Psoas muscle (tissue), 8 donors: Measurements from ENCODE around the gene ZNF219. TPM values are rescaled to one million over a fixed set of nuclear protein-coding genes. Genes with fewer than 3 reads are reported as not detected.

Source experiments
- ATAC-seq, 4 donors: fragments of 200-7000 bp; cut with Tn5 transposase; one replicate each; pipeline ENCODE4 v1.9.1; 2020; ENCODE audit warnings: moderate library complexity in 3 of 4, mild to moderate bottlenecking in 2 of 4
- DNase-seq, 2 donors: peaks; one replicate each; pipeline ENCODE4 v3.0.0-alpha.2; 2020
- H3K27ac ChIP-seq: fragments of 200-600 bp; one replicate; pipeline ENCODE4 v1.8.0; 2022
- H3K27me3 ChIP-seq, 3 donors: fragments of 200-600 bp in 1 of 3; one replicate each; pipeline versions ENCODE4 v1.6.1 to v1.8.0; 2013 to 2022; ENCODE audit warnings: low read length in 2 of 3, mild to moderate bottlenecking in 2 of 3, moderate library complexity in 1 of 3; ENCODE audit not compliant: insufficient read depth in 3 of 3
- H3K36me3 ChIP-seq, 2 donors: fragments of 200-600 bp in 1 of 2; one replicate each; pipeline versions ENCODE4 v1.6.1 to v1.8.0; 2013 to 2022; ENCODE audit warnings: low read depth in 1 of 2, mild to moderate bottlenecking in 1 of 2, moderate library complexity in 1 of 2; ENCODE audit not compliant: insufficient read depth in 1 of 2
- H3K4me1 ChIP-seq: fragments of 200-600 bp; one replicate; pipeline ENCODE4 v1.8.0; 2022
- H3K4me3 ChIP-seq: fragments of 200-600 bp; one replicate; pipeline ENCODE4 v1.8.0; 2022; ENCODE audit warnings: mild to moderate bottlenecking
- H3K9me3 ChIP-seq: fragments of 200-600 bp; one replicate; pipeline ENCODE4 v1.8.0; 2022
- WGBS, 3 donors: extraction: QIAGEN DNeasy Blood & Tissue Kit; methylation state at CpG; one replicate each; pipeline versions ENCODE4 v1.1.6 to v1.1.7; 2013; 5-methylcytosine and 5-hydroxymethylcytosine counted together
- intact Hi-C, 2 donors: fragments of 100-400 bp; cut with DNase I; formaldehyde crosslinking; loops; one replicate each; pipeline versions ENCODE4 v1.11.0 to v1.14.2; 2022
- long read RNA-seq, 2 donors: library from polyadenylated mRNA; unstranded; transcript quantifications; one replicate each; pipeline ENCODE4 v2.0.0, GENCODE V29; 2021
- polyA plus RNA-seq, 3 donors: library from polyadenylated mRNA; stranded (reverse); fragments of 200-250 nt; gene quantifications; one replicate each; pipeline ENCODE4 v1.2.3, GENCODE V29; 2013
- total RNA-seq, 4 donors: library from RNA; stranded (reverse); fragmentation: NEBNext Ultra II Directional in 2 of 4; extraction: Animal tissue kit (Norgen Biotek cat#: 25700) in 2 of 4; gene quantifications; one replicate each; pipeline versions ENCODE4 v1.2.1 to v1.2.4, GENCODE V29; 2021 to 2023
- TF ChIP-seq, protein P1 (sequence below): fragments of 200-600 bp; IDR thresholded peaks from one replicate; pipeline ENCODE4 v1.8.0; 2022; ENCODE audit warnings: antibody characterized with exemption
- donor health status: healthy with polysubstance abuse.
- donor health status: DM: no; HTN: no; CAD: no; lungs with moderate emphysema.
- donor health status: Bipolar disorder and iron deficiency.
- donor health status: healthy.
- donor health status: DM: yes; HTN: yes; CAD: no.
- donor health status: DM: no; HTN: no; CAD: no.
- donor health status: DM: no; HTN: no; CAD: no.
- donor health status: DM: yes; HTN: yes; CAD: no.

Gene ZNF219
- total RNA-seq (10 to 100 TPM; 13.9 to 28.5 (median 22.9) TPM), polyA plus RNA-seq (10 to 100 TPM; 32.2 to 38.1 (median 35.4) TPM)
- long read RNA-seq, donor 1, transcript ZNF219-201 (5 exons, 3,071 nt) = major isoform, 10 of 59 reads
- long read RNA-seq, donor 1, partial matches to known transcripts = 47 of 59 reads
- long read RNA-seq, donor 1, other reads (novel, unspliced or antisense) = 2 of 59 reads
- long read RNA-seq, donor 2, transcript ZNF219-201 (5 exons, 3,071 nt) = major isoform, 6 of 107 reads
- long read RNA-seq, donor 2, partial matches to known transcripts = 86 of 107 reads
- long read RNA-seq, donor 2, other reads (novel, unspliced or antisense) = 14 of 107 reads

DNA sequence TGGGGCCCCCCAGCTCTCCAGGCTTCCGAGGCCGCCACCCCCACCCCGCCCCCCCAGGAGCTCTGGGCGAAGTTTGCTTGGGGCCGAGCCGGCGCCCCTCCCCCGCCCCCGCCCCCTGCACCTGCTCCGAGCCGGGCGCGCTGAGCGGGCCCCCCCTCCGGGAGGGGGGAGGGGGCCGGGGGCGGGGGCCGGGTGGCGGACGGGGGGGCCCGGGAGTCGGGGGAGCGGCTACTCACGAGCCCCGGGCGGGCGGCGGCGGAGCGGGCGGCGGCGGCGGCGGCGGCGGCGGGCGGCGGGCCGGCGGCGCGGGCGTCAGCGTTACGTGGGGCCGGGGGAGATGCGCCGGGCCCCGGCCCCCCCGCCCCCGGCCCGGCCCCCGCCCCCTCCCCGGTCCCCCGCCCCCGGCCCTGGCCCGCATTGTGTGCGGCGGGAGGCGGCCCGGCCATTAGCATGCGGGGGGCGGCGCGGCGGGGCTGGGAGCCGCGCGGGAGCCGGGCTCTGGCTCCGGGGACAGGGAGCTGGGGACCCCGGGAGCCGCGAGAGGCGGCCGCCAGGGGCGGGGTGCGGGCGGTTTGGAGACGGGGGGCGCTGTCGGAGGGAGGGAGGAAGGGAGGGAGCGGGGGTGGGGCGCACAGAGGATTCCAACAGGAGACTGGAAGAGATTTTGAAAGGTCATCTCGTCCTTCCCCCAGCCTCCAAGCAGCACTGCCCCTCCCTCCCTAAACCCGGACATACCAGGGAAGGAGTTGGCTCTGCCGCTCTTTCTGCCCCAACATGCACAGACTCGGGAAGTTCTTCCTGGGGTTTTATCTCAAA lies at the start of gene ZNF219:
TSS of gene ZNF219 (minus strand) at position 580 of the 816 bp plus-strand sequence. CDS start 5,064 bp downstream, outside the sequence.
- 0 to 1% (median 1%) methylated on average over 9 to 69 of the region's 90 CpGs for WGBS, 3 donors
- Histone ChIP-seq H3K9me3 (no peaks in the 10 kb centered on the region), H3K27ac (peak within 1 kb of the TSS; percentile 73), H3K36me3 (no peaks in the 10 kb centered on the region), H3K4me1 (peaks cover 24% of the 10 kb centered on the region), H3K27me3 (no peaks in the 10 kb centered on the region), H3K4me3 (peak within 1 kb of the TSS; percentile 74)
- peak; percentile 49 to 66 (median 57) for ATAC-seq
- TF ChIP-seq, protein P1, sequence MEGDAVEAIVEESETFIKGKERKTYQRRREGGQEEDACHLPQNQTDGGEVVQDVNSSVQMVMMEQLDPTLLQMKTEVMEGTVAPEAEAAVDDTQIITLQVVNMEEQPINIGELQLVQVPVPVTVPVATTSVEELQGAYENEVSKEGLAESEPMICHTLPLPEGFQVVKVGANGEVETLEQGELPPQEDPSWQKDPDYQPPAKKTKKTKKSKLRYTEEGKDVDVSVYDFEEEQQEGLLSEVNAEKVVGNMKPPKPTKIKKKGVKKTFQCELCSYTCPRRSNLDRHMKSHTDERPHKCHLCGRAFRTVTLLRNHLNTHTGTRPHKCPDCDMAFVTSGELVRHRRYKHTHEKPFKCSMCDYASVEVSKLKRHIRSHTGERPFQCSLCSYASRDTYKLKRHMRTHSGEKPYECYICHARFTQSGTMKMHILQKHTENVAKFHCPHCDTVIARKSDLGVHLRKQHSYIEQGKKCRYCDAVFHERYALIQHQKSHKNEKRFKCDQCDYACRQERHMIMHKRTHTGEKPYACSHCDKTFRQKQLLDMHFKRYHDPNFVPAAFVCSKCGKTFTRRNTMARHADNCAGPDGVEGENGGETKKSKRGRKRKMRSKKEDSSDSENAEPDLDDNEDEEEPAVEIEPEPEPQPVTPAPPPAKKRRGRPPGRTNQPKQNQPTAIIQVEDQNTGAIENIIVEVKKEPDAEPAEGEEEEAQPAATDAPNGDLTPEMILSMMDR = no peak
- peak; percentile 68 to 70 for DNase-seq
- intact Hi-C loops = loop anchor here in 1 of 2 donors (10.0 kb wide), 1 partner anchor 413 kb away; the partner anchor contains the start of genes ANG and RNASE4

- H3K36me3 ChIP-seq = no peaks in the 10 kb centered on the region
- TF ChIP-seq, protein P1 = no peak
- DNase-seq (no peak), ATAC-seq (no peak)
- H3K4me3 ChIP-seq = no peak overlapping the region
- no peaks in the 10 kb centered on the region for H3K27me3 ChIP-seq
- peaks cover 6% of the 10 kb centered on the region for H3K9me3 ChIP-seq
- no peak overlapping the region for H3K27ac ChIP-seq
- intact Hi-C loops = no loop called here
- no peaks in the 10 kb centered on the region for H3K4me1 ChIP-seq
Observed at GRCh38 chr14:21145437-21145836, 47.0 kb upstream of the ZNF219 start.

DNA sequence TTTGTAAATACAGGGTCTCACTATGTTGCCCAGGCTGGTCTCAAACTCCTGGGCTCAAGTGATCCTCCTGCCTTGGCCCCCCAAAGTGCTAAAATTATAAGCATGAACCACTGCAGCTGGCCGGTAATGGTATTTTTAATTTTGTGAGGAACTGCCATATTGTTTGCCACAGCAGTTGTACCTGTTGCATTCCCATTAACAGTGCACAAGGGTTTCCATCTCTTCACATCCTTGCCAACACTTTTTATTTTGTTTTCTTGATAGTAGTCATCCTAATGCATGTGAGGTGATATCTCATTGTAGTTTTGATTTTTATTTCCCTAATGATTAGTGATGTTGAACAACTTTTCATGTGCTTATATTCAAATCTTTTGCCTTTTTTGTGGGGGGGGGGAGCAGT lies 43.9 kb upstream of the ZNF219 start:
- peaks cover 6% of the 10 kb centered on the region for H3K9me3 ChIP-seq
- no peak overlapping the region for H3K4me3 ChIP-seq
- intact Hi-C loops = no loop called here
- no peaks in the 10 kb centered on the region for H3K36me3 ChIP-seq
- no peaks in the 10 kb centered on the region for H3K27me3 ChIP-seq
- WGBS, 3 donors = 74 to 83% (median 79%) methylated on average over 1 of the region's 1 CpG
- ATAC-seq (no peak), DNase-seq (no peak)
- no peak overlapping the region for H3K27ac ChIP-seq
- H3K4me1 ChIP-seq = no peaks in the 10 kb centered on the region
- TF ChIP-seq, protein P1 = no peak

DNA sequence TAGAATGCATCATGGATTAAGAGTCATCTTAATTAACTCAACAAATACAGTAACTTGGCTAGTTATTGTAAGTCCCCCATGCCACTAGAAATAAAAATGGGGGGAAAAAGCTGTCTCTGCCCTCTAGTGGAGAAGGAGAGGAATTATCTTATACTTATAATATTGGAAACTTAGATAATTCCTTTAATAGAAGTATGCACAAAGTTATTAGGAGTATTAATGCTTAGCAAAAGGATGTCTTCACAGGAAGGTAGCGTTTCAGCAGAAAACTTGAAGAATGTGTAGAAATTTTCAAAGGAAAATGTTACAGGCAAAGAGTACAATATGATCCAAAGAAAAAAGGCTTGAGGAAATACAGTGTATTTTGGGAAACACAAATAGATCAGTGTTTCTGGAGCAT lies 37.6 kb upstream of the ZNF219 start:
- no peak overlapping the region for H3K27ac ChIP-seq
- no peaks in the 10 kb centered on the region for H3K4me1 ChIP-seq
- intact Hi-C loops = no loop called here
- TF ChIP-seq, protein P1 = peak; percentile 50
- no peak for ATAC-seq
- no peaks in the 10 kb centered on the region for H3K36me3 ChIP-seq
- H3K9me3 ChIP-seq = no peaks in the 10 kb centered on the region
- WGBS, 3 donors = 15 to 16% (median 15%) methylated on average over 1 of the region's 1 CpG
- no peaks in the 10 kb centered on the region for H3K27me3 ChIP-seq
- H3K4me3 ChIP-seq = no peak overlapping the region
- no peak for DNase-seq
